Karpas-422 (cell line): ENCODE measurements around the gene APLP2. TPM values are rescaled to one million over a fixed set of nuclear protein-coding genes. Genes with fewer than 3 reads are reported as not detected.
"Not testable (repeated sequence)": the region's sequence is repeated elsewhere in the genome, so short reads cannot be mapped to it uniquely, and the experiment has no call there.

Experiments used
- DNase-seq: peaks from one replicate; pipeline ENCODE4 v3.0.0-alpha.2; 2015
- H2AFZ ChIP-seq: fragments of 200-600 bp; sonication (generic); 2 replicates; pipeline ENCODE4 v1.6.1; 2014; ENCODE audit warnings: antibody characterized with exemption, low read length, mixed read lengths
- H3K27ac ChIP-seq: fragments of 200-600 bp; sonication (generic); 2 replicates; pipeline ENCODE4 v1.5.1; 2014; ENCODE audit warnings: mild to moderate bottlenecking, low read length, moderate library complexity
- H3K27me3 ChIP-seq: fragments of 200-600 bp; sonication (generic); 2 replicates; pipeline ENCODE4 v1.6.1; 2014; ENCODE audit warnings: low read length, mixed read lengths
- H3K36me3 ChIP-seq: fragments of 200-600 bp; sonication (generic); 2 replicates; pipeline ENCODE4 v1.6.1; 2014; ENCODE audit warnings: low read length, mixed read lengths; ENCODE audit not compliant: insufficient read depth
- H3K4me1 ChIP-seq: fragments of 200-600 bp; sonication (generic); 2 replicates; pipeline ENCODE4 v1.6.1; 2014; ENCODE audit warnings: mild to moderate bottlenecking, low read length, mixed read lengths
- H3K4me2 ChIP-seq: fragments of 200-600 bp; sonication (generic); 2 replicates; pipeline ENCODE4 v1.6.1; 2014; ENCODE audit warnings: low read length, low read depth, mild to moderate bottlenecking; ENCODE audit not compliant: poor library complexity, severe bottlenecking
- H3K4me3 ChIP-seq: fragments of 200-600 bp; sonication (generic); 2 replicates; pipeline ENCODE4 v1.5.1; 2014; ENCODE audit warnings: mild to moderate bottlenecking, antibody characterized with exemption, low read length, mixed read lengths
- H3K79me2 ChIP-seq: fragments of 200-600 bp; sonication (generic); 2 replicates; pipeline ENCODE4 v1.6.1; 2014; ENCODE audit warnings: mild to moderate bottlenecking, low read length, mixed read lengths
- H3K9ac ChIP-seq: fragments of 200-600 bp; sonication (generic); 2 replicates; pipeline ENCODE4 v1.6.0; 2014; ENCODE audit warnings: low read length
- H3K9me2 ChIP-seq: fragments of 200-600 bp; sonication (generic), shearing (Covaris generic); replicated peaks from 2 replicates; pipeline ENCODE4 v1.6.0; 2014; ENCODE audit warnings: mild to moderate bottlenecking, low read length, moderate library complexity; ENCODE audit not compliant: insufficient read depth
- H3K9me3 ChIP-seq: fragments of 300-700, 200-600 bp; sonication (generic); 2 replicates; pipeline ENCODE4 v1.6.1; 2014; ENCODE audit warnings: low read length, mixed read lengths
- H4K20me1 ChIP-seq: fragments of 200-600 bp; sonication (generic); 2 replicates; pipeline ENCODE4 v1.6.1; 2014; ENCODE audit warnings: mild to moderate bottlenecking, antibody characterized with exemption, low read length, low read depth; ENCODE audit not compliant: insufficient read depth
- total RNA-seq: library from RNA; depleted of rRNA; stranded (reverse); fragments of >200 nt; shearing (Covaris generic); gene quantifications from 2 replicates; pipeline ENCODE4 v1.2.3, GENCODE V29; 2014; ENCODE audit warnings: low replicate concordance

APLP2 gene
- total RNA-seq, 1 experiment from 2014 or later, result 50.8 TPM

DNA sequence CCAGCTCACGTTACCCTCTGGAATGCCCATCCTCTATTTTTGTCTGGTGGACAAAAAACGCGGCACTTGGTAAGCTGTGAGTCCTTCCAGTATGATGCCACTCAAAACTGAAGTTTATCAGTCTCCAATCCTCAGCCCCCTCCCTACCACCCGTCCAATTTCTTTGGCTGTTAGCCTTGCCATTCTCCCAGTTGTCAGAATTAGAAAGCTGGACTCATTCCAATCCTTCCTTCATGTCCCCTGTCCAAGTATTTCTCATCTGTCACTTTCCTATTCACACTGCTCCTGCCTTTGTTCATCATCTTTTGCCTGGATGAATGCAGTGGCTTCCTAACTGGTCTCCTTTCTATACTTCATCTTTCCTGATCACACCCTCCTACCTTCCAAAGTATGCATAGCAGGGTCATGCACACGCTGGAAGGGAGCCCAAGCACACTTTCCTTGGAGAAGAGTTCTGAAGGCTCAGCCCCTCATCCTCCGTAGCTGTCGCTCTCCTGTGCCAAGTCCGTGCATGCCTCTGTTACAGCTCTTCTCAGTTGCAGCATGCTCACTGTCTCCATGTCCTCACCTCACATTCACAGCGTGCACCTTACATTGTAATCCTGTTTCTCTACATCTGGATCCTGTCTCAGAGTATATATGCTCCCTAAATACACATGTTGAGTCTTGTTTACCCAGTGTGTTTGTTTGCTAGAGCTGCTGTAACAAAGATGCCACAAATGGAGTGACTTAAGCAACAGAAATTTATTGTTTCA is 19.4 kb downstream of the APLP2 start:
- H3K9me2 ChIP-seq, result no peaks in the 10 kb centered on the region
- H3K4me1 ChIP-seq, result no peaks in the 10 kb centered on the region
- H3K4me2 ChIP-seq, result no peak overlapping the region
- H3K27me3 ChIP-seq, result no peaks in the 10 kb centered on the region
- H2AFZ ChIP-seq, result no peak overlapping the region
- DNase-seq, result no peak
- no peak overlapping the region for H3K4me3 ChIP-seq
- H3K36me3 ChIP-seq, result no peaks in the 10 kb centered on the region
- no peak overlapping the region for H3K9ac ChIP-seq
- H3K27ac ChIP-seq, result no peak overlapping the region
- H3K79me2 ChIP-seq, result peaks cover 67% of the 10 kb centered on the region
- no peaks in the 10 kb centered on the region for H4K20me1 ChIP-seq
- no peaks in the 10 kb centered on the region for H3K9me3 ChIP-seq

DNA sequence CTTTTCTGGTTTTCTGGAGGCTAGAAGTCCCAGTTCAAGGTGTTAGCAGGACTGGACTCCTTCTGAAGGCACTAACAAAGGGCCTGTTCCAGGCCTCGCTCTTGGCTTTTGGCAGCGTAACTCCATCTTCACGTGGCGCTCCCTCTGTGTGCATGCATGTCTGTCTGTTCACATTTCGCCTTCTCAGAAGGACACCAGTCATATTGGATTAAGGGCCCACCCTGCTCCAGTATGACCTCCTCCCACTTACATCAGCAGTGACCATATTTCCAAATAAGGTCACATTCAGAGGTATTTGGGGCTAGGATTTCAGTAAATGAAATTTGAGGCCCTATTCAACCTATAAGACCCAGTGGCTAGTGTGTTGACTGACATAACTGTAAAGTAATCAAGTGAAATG is 20.0 kb downstream of the APLP2 start:
- Histone ChIP-seq H3K4me3 (no peak overlapping the region), H3K27me3 (no peaks in the 10 kb centered on the region), H3K36me3 (no peaks in the 10 kb centered on the region), H2AFZ (no peak overlapping the region), H3K4me1 (no peaks in the 10 kb centered on the region), H3K27ac (no peak overlapping the region), H3K9ac (no peak overlapping the region), H3K79me2 (peaks cover 66% of the 10 kb centered on the region), H3K9me3 (no peaks in the 10 kb centered on the region), H4K20me1 (no peaks in the 10 kb centered on the region), H3K4me2 (no peak overlapping the region), H3K9me2 (no peaks in the 10 kb centered on the region)
- no peak for DNase-seq

- not testable (repeated sequence) for H3K4me1 ChIP-seq, H3K9me3 ChIP-seq, H2AFZ ChIP-seq, DNase-seq, H3K4me3 ChIP-seq, H3K9ac ChIP-seq, H3K27ac ChIP-seq, H3K36me3 ChIP-seq, H4K20me1 ChIP-seq, H3K9me2 ChIP-seq, H3K4me2 ChIP-seq, H3K27me3 ChIP-seq
- peaks cover 66% of the 10 kb centered on the region for H3K79me2 ChIP-seq
Observed at GRCh38 chr11:130090517-130090916, 20.8 kb downstream of the APLP2 start.

DNA sequence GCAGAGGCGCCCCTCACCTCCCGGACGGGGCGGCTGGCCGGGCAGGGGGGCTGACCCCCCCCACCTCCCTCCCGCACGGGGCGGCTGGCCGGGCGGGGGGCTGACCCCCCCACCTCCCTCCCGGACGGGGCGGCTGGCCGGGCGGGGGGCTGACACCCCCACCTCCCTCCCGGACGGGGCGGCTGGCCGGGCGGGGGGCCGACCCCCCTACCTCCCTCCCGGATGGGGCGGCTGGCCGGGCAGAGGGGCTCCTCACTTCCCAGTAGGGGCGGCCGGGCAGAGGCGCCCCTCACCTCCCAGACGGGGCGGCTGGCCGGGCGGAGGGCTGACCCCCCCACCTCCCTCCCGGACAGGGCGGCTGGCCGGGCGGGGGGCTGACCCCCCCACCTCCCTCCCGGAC is 21.5 kb downstream of the APLP2 start:
- not testable (repeated sequence) for H4K20me1 ChIP-seq, H3K27ac ChIP-seq

GRCh38 chr11:130092661-130093060 is 23.0 kb downstream of the APLP2 start:
- H3K27ac ChIP-seq, result no peak overlapping the region
- no peak overlapping the region for H3K4me3 ChIP-seq
- DNase-seq, result peak; percentile 43
- no peak overlapping the region for H3K9ac ChIP-seq
- H3K27me3 ChIP-seq, result no peaks in the 10 kb centered on the region
- no peaks in the 10 kb centered on the region for H3K36me3 ChIP-seq
- H4K20me1 ChIP-seq, result no peaks in the 10 kb centered on the region
- no peaks in the 10 kb centered on the region for H3K9me2 ChIP-seq
- no peaks in the 10 kb centered on the region for H3K4me1 ChIP-seq
- no peak overlapping the region for H2AFZ ChIP-seq
- no peak overlapping the region for H3K4me2 ChIP-seq
- no peaks in the 10 kb centered on the region for H3K9me3 ChIP-seq
- peaks cover 66% of the 10 kb centered on the region for H3K79me2 ChIP-seq

More for the DNA sequence above, 21.5 kb downstream of the APLP2 start:
- H3K27me3 ChIP-seq, H2AFZ ChIP-seq, H3K36me3 ChIP-seq, H3K4me2 ChIP-seq, H3K4me3 ChIP-seq, H3K9me3 ChIP-seq, H3K4me1 ChIP-seq, H3K9ac ChIP-seq, H3K9me2 ChIP-seq, DNase-seq: not testable (repeated sequence)
- H3K79me2 ChIP-seq, result peaks cover 66% of the 10 kb centered on the region

DNA sequence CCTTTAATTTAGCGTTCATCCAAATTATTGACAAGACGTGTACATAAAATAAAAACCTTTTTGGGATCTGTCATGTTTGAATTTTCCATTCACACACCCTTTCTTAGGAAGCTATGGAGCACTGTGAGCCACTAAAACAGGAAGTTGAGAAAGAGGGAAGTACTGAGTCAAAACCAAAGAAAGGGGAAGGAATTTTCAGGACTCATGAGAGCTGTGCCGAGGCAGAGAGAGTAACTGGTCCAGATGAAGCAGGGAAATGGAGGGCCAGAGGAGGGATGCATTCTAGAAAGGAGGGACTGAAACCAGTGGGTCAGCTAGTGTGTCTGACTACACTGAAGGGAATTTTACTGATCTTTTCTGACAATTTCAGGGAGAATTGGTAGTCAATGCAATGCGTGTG is 24.9 kb downstream of the APLP2 start:
- Histone ChIP-seq H3K79me2 (peaks cover 65% of the 10 kb centered on the region), H4K20me1 (no peaks in the 10 kb centered on the region), H3K36me3 (no peaks in the 10 kb centered on the region), H3K27ac (no peak overlapping the region), H3K9me2 (no peaks in the 10 kb centered on the region), H3K27me3 (no peaks in the 10 kb centered on the region), H2AFZ (no peak overlapping the region), H3K4me1 (no peaks in the 10 kb centered on the region), H3K9me3 (no peaks in the 10 kb centered on the region), H3K4me3 (no peak overlapping the region), H3K9ac (no peak overlapping the region), H3K4me2 (no peak overlapping the region)
- DNase-seq, result no peak

GRCh38 chr11:130095326-130095725 is 25.6 kb downstream of the APLP2 start:
- H3K9me2 ChIP-seq, result no peaks in the 10 kb centered on the region
- no peak overlapping the region for H3K4me2 ChIP-seq
- H3K27me3 ChIP-seq, result no peaks in the 10 kb centered on the region
- no peaks in the 10 kb centered on the region for H3K9me3 ChIP-seq
- H3K79me2 ChIP-seq, result peaks cover 68% of the 10 kb centered on the region
- H3K4me3 ChIP-seq, result no peak overlapping the region
- no peak for DNase-seq
- no peak overlapping the region for H2AFZ ChIP-seq
- H3K9ac ChIP-seq, result no peak overlapping the region
- no peaks in the 10 kb centered on the region for H3K4me1 ChIP-seq
- H3K27ac ChIP-seq, result no peak overlapping the region
- no peaks in the 10 kb centered on the region for H3K36me3 ChIP-seq
- H4K20me1 ChIP-seq, result no peaks in the 10 kb centered on the region

- no peaks in the 10 kb centered on the region for H3K9me3 ChIP-seq
- no peaks in the 10 kb centered on the region for H3K36me3 ChIP-seq
- no peak overlapping the region for H3K9ac ChIP-seq
- no peaks in the 10 kb centered on the region for H3K4me1 ChIP-seq
- peaks cover 75% of the 10 kb centered on the region for H3K79me2 ChIP-seq
- no peak overlapping the region for H3K27ac ChIP-seq
- H3K4me3 ChIP-seq, result no peak overlapping the region
- no peaks in the 10 kb centered on the region for H4K20me1 ChIP-seq
- no peaks in the 10 kb centered on the region for H3K9me2 ChIP-seq
- DNase-seq, result no peak
- H2AFZ ChIP-seq, result no peak overlapping the region
- H3K27me3 ChIP-seq, result no peaks in the 10 kb centered on the region
- no peak overlapping the region for H3K4me2 ChIP-seq
Observed at GRCh38 chr11:130096042-130096441, 26.3 kb downstream of the APLP2 start.
